Breast epithelium (tissue), 4 donors: Measurements from ENCODE around the gene NOL4L. TPM values are rescaled to one million over a fixed set of nuclear protein-coding genes. Genes with fewer than 3 reads are reported as not detected.
"Not testable (repeated sequence)": the region's sequence is repeated elsewhere in the genome, so short reads cannot be mapped to it uniquely, and the experiment has no call there.

Experiments used
- DNase-seq, 2 donors: peaks; one replicate each; pipeline ENCODE4 v3.0.0-alpha.2; 2019; ENCODE audit warnings: low spot score in 2 of 2
- H3K27ac ChIP-seq, 2 donors: fragments of 200-600 bp; sonication (generic) in 1 of 2; one replicate each; pipeline ENCODE4 v1.5.1; 2016 to 2019; ENCODE audit warnings: mild to moderate bottlenecking in 1 of 2
- H3K27me3 ChIP-seq, 2 donors: fragments of 200-600 bp; sonication (generic) in 1 of 2; one replicate each; pipeline versions ENCODE4 v1.5.1 to v1.6.0; 2017 to 2019; ENCODE audit warnings: control low read depth in 1 of 2, mild to moderate bottlenecking in 1 of 2
- H3K36me3 ChIP-seq: fragments of 200-600 bp; one replicate; pipeline ENCODE4 v1.5.1; 2019
- H3K4me1 ChIP-seq, 2 donors: fragments of 200-600 bp; sonication (generic); one replicate each; pipeline ENCODE4 v1.5.1; 2016 to 2019; ENCODE audit warnings: control low read depth in 1 of 2
- H3K4me3 ChIP-seq, 3 donors: fragments of 200-600 bp; sonication (generic); 1 replicate in 2 of 3; 2 replicates in 1 of 3; pipeline ENCODE4 v1.5.1; 2016 to 2019; ENCODE audit warnings: mild to moderate bottlenecking in 3 of 3, moderate library complexity in 2 of 3
- H3K9me3 ChIP-seq, 2 donors: fragments of 200-600 bp; sonication (generic) in 1 of 2; one replicate each; pipeline ENCODE4 v1.5.1; 2016 to 2019; ENCODE audit warnings: control low read depth in 1 of 2
- CTCF ChIP-seq, 3 donors: fragments of 450-650 bp; IDR thresholded peaks; one replicate each; pipeline ENCODE4 v1.5.1; 2016 to 2017; ENCODE audit warnings: antibody characterized with exemption in 3 of 3, mild to moderate bottlenecking in 3 of 3, moderate library complexity in 3 of 3
- POLR2A ChIP-seq: fragments of 450-650 bp; IDR thresholded peaks from one replicate; pipeline ENCODE4 v1.6.1; 2016; ENCODE audit warnings: antibody characterized with exemption, mild to moderate bottlenecking, moderate library complexity
- POLR2AphosphoS5 ChIP-seq, 3 donors: sonication (generic); formaldehyde crosslinking; IDR thresholded peaks; one replicate each; pipeline ENCODE4 v1.6.1; 2017; ENCODE audit warnings: antibody characterized with exemption in 3 of 3
- intact Hi-C: fragments of 100-400 bp; cut with DNase I; formaldehyde crosslinking; loops from one replicate; pipeline ENCODE4 v1.15.1; 2023; ENCODE audit warnings: low total_unique reads
- total RNA-seq, 3 donors: library from RNA; depleted of rRNA; stranded (reverse); fragments of >200 nt; gene quantifications; one replicate each; pipeline ENCODE4 v1.1.0, GENCODE V29; 2016

NOL4L gene
- total RNA-seq, 3 donors from 2014 or later, result 3.7 to 18.4 (median 15.8) TPM

DNA sequence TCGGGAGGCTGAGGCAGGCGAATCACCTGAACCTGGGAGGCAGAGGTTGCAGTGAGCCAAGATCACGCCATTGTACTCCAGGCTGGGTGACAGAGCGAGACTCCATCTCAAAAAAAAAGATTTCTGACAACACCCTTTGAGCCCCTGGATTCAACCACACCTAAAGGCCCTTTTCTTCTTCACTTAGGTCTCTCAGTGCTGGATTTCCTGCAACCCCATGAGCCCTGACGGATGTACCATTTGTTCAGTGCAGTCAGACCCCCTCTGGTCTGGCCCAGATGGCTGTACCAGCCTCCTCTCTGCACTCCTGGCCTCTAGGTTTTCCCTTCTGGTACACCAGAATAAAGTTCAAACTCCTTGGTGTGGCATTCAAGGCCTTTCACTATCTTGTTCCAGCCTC is 9.1 kb upstream of the NOL4L start:
- H3K27me3 ChIP-seq, result no peaks in the 10 kb centered on the region
- H3K36me3 ChIP-seq, result no peaks in the 10 kb centered on the region
- H3K9me3 ChIP-seq, result no peaks in the 10 kb centered on the region
- DNase-seq, result no peak
- no peak for TF ChIP-seq CTCF (IDR thresholded peaks at IDR 0.05)
- no peak for TF ChIP-seq POLR2A
- no peak for TF ChIP-seq POLR2AphosphoS5 (IDR thresholded peaks at IDR 0.05)
- no peak overlapping the region for H3K4me3 ChIP-seq
- H3K4me1 ChIP-seq, result no peaks in the 10 kb centered on the region
- H3K27ac ChIP-seq, result no peak overlapping the region
- intact Hi-C loops, result no loop called here

- H3K27me3 ChIP-seq, H3K9me3 ChIP-seq, H3K4me3 ChIP-seq, H3K36me3 ChIP-seq, intact Hi-C loops, H3K4me1 ChIP-seq, DNase-seq, H3K27ac ChIP-seq: not testable (repeated sequence)
Measured at GRCh38 chr20:32592616-32593015, 7.5 kb upstream of the NOL4L start.

DNA sequence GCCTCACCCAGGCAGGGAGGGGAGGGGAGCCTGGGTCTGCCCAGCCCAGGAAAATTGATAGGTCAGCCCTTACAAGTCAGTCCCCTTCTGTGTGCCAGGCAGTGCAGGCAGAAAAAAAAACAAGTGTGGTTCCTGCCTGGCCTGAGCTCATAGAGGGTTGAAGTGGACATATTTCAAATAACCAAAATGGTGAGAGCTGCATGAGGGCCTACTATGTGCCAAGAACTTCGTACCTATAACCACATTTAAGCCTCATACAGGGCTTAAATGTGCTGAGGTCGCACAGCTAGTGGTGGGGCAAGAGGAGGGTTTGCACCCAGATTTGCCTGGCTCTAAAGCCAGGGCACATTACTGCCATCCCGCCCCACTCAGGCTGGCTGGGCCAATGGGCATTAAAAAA is 6.9 kb upstream of the NOL4L start:
- no peak for TF ChIP-seq POLR2AphosphoS5 (IDR thresholded peaks at IDR 0.05)
- TF ChIP-seq CTCF (IDR thresholded peaks at IDR 0.05), result no peak
- no peak for TF ChIP-seq POLR2A
- no peak for DNase-seq
- Histone ChIP-seq H3K36me3 (no peaks in the 10 kb centered on the region), H3K27me3 (no peaks in the 10 kb centered on the region), H3K27ac (no peak overlapping the region), H3K4me3 (no peak overlapping the region), H3K9me3 (no peaks in the 10 kb centered on the region), H3K4me1 (no peaks in the 10 kb centered on the region)
- intact Hi-C loops, result no loop called here

- Histone ChIP-seq H3K4me3 (no peak overlapping the region), H3K27me3 (peaks cover 0 to 3% of the 10 kb centered on the region in 2 donors), H3K36me3 (no peaks in the 10 kb centered on the region), H3K27ac (no peak overlapping the region), H3K4me1 (peaks cover 0 to 3% of the 10 kb centered on the region in 2 donors), H3K9me3 (no peaks in the 10 kb centered on the region)
- intact Hi-C loops, result no loop called here
- DNase-seq, result no peak
- no peak for TF ChIP-seq CTCF (IDR thresholded peaks at IDR 0.05)
- TF ChIP-seq POLR2A, result no peak
- no peak for TF ChIP-seq POLR2AphosphoS5 (IDR thresholded peaks at IDR 0.05)
Measured at GRCh38 chr20:32589769-32590168, 4.6 kb upstream of the NOL4L start.

DNA sequence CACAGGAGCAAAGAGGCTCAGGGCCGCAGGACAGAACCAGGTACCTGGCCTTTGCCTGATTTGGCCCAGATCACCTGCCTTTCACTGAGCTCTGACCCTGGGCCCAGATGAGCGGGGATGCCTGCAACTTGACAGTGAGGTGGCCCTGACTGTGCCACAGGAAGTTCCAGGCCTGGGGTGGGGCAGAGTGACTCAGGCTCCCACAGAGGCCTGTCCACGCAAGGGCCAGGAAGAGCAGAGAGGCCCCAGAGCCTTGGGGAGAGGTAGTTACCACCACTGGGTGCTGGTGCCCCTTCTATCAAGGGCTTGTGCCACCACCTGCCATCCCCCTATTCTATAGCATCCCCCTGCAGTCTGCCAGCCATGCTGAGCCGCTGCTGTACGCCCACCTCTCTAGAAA is 4.1 kb upstream of the NOL4L start:
- Histone ChIP-seq H3K36me3 (no peaks in the 10 kb centered on the region), H3K27ac (no peak overlapping the region), H3K27me3 (peaks cover 0 to 3% of the 10 kb centered on the region in 2 donors), H3K4me3 (no peak overlapping the region), H3K4me1 (peaks cover 0 to 3% of the 10 kb centered on the region in 2 donors), H3K9me3 (no peaks in the 10 kb centered on the region)
- no peak for DNase-seq
- intact Hi-C loops, result no loop called here
- TF ChIP-seq POLR2A (no peak), CTCF (IDR thresholded peaks at IDR 0.05) (no peak), POLR2AphosphoS5 (IDR thresholded peaks at IDR 0.05) (no peak)

GRCh38 chr20:32588040-32588439 is 2.9 kb upstream of the NOL4L start:
- no peak for TF ChIP-seq CTCF (IDR thresholded peaks at IDR 0.05)
- no peak for TF ChIP-seq POLR2AphosphoS5 (IDR thresholded peaks at IDR 0.05)
- no peak for TF ChIP-seq POLR2A
- Histone ChIP-seq H3K36me3 (no peaks in the 10 kb centered on the region), H3K4me1 (peaks cover 0 to 3% of the 10 kb centered on the region in 2 donors), H3K27me3 (peaks cover 3% of the 10 kb centered on the region in 2 donors), H3K27ac (no peak overlapping the region), H3K4me3 (no peak overlapping the region), H3K9me3 (no peaks in the 10 kb centered on the region)
- DNase-seq, result no peak
- intact Hi-C loops, result no loop called here
